Measurements from ENCODE around the gene NNAT.

DNA sequence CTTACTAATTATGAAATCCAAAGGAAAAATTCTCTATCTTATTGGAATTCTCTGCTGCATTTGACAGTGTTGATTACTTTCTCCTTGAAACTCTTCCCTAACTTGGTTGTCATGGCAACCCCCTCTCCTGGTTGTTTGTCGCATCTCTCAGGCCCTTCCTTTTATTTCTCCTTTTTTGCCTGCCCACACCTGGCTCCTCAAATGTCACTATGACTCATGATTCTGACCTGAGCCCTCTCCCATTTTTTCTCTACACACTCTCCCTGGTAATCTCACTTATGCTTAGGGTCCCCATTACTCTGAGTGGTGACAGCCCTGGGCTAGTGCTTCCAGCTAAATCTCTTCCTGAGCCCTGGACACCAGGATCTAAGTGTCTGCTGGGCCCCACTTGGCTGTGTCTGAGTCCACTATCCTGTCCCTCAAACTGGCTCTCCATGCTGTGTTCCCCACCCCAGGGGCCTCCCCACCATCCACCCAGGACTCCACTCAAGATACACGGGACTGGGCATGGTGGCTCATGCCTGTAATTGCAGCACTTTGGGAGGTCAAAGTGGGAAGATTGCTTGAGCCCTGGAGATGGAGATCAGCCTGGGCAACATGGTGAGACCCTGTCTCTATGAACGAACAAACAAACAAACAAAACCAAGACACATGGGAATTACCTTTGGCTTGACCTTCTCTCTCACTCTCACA is 16.5 kb upstream of the NNAT start:
- TF ChIP-seq, protein P1, sequence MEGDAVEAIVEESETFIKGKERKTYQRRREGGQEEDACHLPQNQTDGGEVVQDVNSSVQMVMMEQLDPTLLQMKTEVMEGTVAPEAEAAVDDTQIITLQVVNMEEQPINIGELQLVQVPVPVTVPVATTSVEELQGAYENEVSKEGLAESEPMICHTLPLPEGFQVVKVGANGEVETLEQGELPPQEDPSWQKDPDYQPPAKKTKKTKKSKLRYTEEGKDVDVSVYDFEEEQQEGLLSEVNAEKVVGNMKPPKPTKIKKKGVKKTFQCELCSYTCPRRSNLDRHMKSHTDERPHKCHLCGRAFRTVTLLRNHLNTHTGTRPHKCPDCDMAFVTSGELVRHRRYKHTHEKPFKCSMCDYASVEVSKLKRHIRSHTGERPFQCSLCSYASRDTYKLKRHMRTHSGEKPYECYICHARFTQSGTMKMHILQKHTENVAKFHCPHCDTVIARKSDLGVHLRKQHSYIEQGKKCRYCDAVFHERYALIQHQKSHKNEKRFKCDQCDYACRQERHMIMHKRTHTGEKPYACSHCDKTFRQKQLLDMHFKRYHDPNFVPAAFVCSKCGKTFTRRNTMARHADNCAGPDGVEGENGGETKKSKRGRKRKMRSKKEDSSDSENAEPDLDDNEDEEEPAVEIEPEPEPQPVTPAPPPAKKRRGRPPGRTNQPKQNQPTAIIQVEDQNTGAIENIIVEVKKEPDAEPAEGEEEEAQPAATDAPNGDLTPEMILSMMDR (conservative IDR thresholded peaks at IDR 0.05) = no peak
- TF ChIP-seq ZFX (IDR thresholded peaks at IDR 0.05) = no peak
